Loucy (cell line): ENCODE data around the gene PBOV1.

Source experiments
- H2AFZ ChIP-seq: fragments of 200-600 bp; sonication (generic); 2 replicates; pipeline ENCODE4 v1.6.0; 2016; ENCODE audit warnings: antibody characterized with exemption, mild to moderate bottlenecking, low read length, moderate library complexity
- H3F3A ChIP-seq: fragments of 200-600 bp; 2 replicates; pipeline ENCODE4 v1.6.0; 2016; ENCODE audit warnings: antibody characterized with exemption, low read depth, mild to moderate bottlenecking
- H3K27me3 ChIP-seq: fragments of 200-600 bp; sonication (generic); 2 replicates; pipeline ENCODE4 v1.6.1; 2014; ENCODE audit warnings: low read length, mild to moderate bottlenecking; ENCODE audit not compliant: insufficient read depth, poor library complexity, severe bottlenecking
- H3K36me3 ChIP-seq: fragments of 200-600 bp; sonication (generic); 2 replicates; pipeline ENCODE4 v1.6.1; 2016; ENCODE audit warnings: low read length; ENCODE audit not compliant: insufficient read depth
- H3K4me1 ChIP-seq: fragments of 200-600 bp; sonication (generic); 2 replicates; pipeline ENCODE4 v1.5.1; 2014; ENCODE audit warnings: low read length, mild to moderate bottlenecking; ENCODE audit not compliant: insufficient read depth, poor library complexity, severe bottlenecking
- H3K4me2 ChIP-seq: fragments of 200-600 bp; sonication (generic); 2 replicates; pipeline ENCODE4 v1.6.0; 2014; ENCODE audit warnings: antibody characterized with exemption, low read length, low read depth, mild to moderate bottlenecking; ENCODE audit not compliant: poor library complexity, severe bottlenecking
- H3K4me3 ChIP-seq: fragments of 200-600 bp; sonication (generic); 2 replicates; pipeline ENCODE4 v1.5.1; 2014; ENCODE audit warnings: low read length, mild to moderate bottlenecking, mixed read lengths; ENCODE audit not compliant: poor library complexity, severe bottlenecking
- H3K79me2 ChIP-seq: fragments of 200-600 bp; sonication (generic); 2 replicates; pipeline ENCODE4 v1.6.1; 2014; ENCODE audit warnings: low read length; ENCODE audit not compliant: insufficient read depth
- H3K9ac ChIP-seq: fragments of 200-600 bp; sonication (generic); 2 replicates; pipeline ENCODE4 v1.6.0; 2014; ENCODE audit warnings: mild to moderate bottlenecking, low read depth, low read length, moderate library complexity; ENCODE audit not compliant: poor library complexity, severe bottlenecking
- H3K9me2 ChIP-seq: fragments of 200-600 bp; sonication (generic); replicated peaks from 2 replicates; pipeline ENCODE4 v1.6.1; 2016; ENCODE audit warnings: low read depth, low read length, mixed read lengths
- H3K9me3 ChIP-seq: fragments of 200-600 bp; sonication (generic); 2 replicates; pipeline ENCODE4 v1.6.1; 2014; ENCODE audit warnings: mild to moderate bottlenecking, antibody characterized with exemption, low read length, low read depth; ENCODE audit not compliant: insufficient read depth
- H4K20me1 ChIP-seq: fragments of 200-600 bp; sonication (generic); 2 replicates; pipeline ENCODE4 v1.6.0; 2014; ENCODE audit warnings: antibody characterized with exemption, low read length, mild to moderate bottlenecking; ENCODE audit not compliant: insufficient read depth, poor library complexity, severe bottlenecking
- CTCF ChIP-seq: fragments of 200-600 bp; sonication (generic); conservative IDR thresholded peaks from 2 replicates; pipeline ENCODE4 v1.5.1; 2014; ENCODE audit warnings: mild to moderate bottlenecking, antibody characterized with exemption, low read length
- EZH2phosphoT487 ChIP-seq: fragments of 200-600 bp; IDR thresholded peaks from 2 replicates; pipeline ENCODE4 v1.6.1; 2018; ENCODE audit warnings: antibody characterized with exemption, mild to moderate bottlenecking, moderate library complexity, borderline replicate concordance

PBOV1 gene

GRCh38 chr6:138218449-138218848, at the start of gene PBOV1:
Gene PBOV1 (minus strand): TSS chr6:138218491. CDS start chr6:138218395, 96 bp downstream.
- TF ChIP-seq EZH2phosphoT487 (no peak), CTCF (no peak)
- no peaks in the 10 kb centered on the region for H3K9me2 ChIP-seq
- H3F3A ChIP-seq: no peaks in the 10 kb centered on the region
- no peaks in the 10 kb centered on the region for H3K27me3 ChIP-seq
- H3K36me3 ChIP-seq: no peaks in the 10 kb centered on the region
- no peak within 1 kb of the TSS for H3K9ac ChIP-seq
- H3K4me3 ChIP-seq: no peak within 1 kb of the TSS
- H3K4me1 ChIP-seq: no peaks in the 10 kb centered on the region
- no peaks in the 10 kb centered on the region for H4K20me1 ChIP-seq
- no peaks in the 10 kb centered on the region for H3K9me3 ChIP-seq
- no peak within 1 kb of the TSS for H3K4me2 ChIP-seq
- H2AFZ ChIP-seq: no peak within 1 kb of the TSS
- H3K79me2 ChIP-seq: no peaks in the 10 kb centered on the region

- no peaks in the 10 kb centered on the region for H3K9me2 ChIP-seq
- TF ChIP-seq EZH2phosphoT487: no peak
- TF ChIP-seq CTCF: no peak
Measured at GRCh38 chr6:138266095-138266494, 47.8 kb upstream of the PBOV1 start.

DNA sequence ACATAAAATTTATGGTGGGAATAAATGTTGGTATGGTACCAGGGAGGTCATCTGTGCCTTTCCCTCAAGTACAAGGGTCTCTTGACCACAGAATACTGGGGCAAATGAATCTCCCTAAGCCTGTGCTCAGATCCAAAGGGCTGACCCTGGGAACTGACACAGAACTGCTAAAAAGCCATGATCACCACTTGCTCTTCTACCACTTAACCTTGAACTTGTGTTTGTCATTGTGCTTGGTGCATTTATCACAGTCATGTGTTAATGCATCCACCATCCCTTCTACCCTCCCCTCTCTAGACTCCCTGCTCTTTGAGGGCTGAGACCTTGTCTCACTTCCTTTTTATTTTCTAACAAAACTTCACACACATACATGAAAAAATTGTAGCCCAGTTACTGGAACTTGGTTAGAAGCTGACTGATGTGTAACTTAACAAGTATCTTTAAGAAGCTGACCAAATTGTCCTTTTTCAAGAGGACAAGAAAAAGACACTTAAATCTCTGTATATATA, 46.1 kb upstream of the PBOV1 start:
- H2AFZ ChIP-seq: no peak overlapping the region
- no peak for TF ChIP-seq EZH2phosphoT487
- TF ChIP-seq CTCF: no peak
- no peak overlapping the region for H3K4me3 ChIP-seq
- no peak overlapping the region for H3K9ac ChIP-seq
- H3K4me1 ChIP-seq: no peaks in the 10 kb centered on the region
- no peaks in the 10 kb centered on the region for H3F3A ChIP-seq
- H3K79me2 ChIP-seq: no peaks in the 10 kb centered on the region
- H3K9me2 ChIP-seq: no peaks in the 10 kb centered on the region
- H3K9me3 ChIP-seq: no peaks in the 10 kb centered on the region
- no peaks in the 10 kb centered on the region for H4K20me1 ChIP-seq
- no peaks in the 10 kb centered on the region for H3K36me3 ChIP-seq
- H3K27me3 ChIP-seq: peaks cover 7% of the 10 kb centered on the region
- H3K4me2 ChIP-seq: no peak overlapping the region

More at GRCh38 chr6:138266095-138266494, 47.8 kb upstream of the PBOV1 start:
- Histone ChIP-seq H3K79me2 (no peaks in the 10 kb centered on the region), H3K4me1 (no peaks in the 10 kb centered on the region), H3K27me3 (no peaks in the 10 kb centered on the region), H2AFZ (no peak overlapping the region), H3K4me2 (no peak overlapping the region), H3K36me3 (no peaks in the 10 kb centered on the region), H3F3A (no peaks in the 10 kb centered on the region), H4K20me1 (no peaks in the 10 kb centered on the region), H3K4me3 (no peak overlapping the region), H3K9ac (no peak overlapping the region), H3K9me3 (no peaks in the 10 kb centered on the region)
